ENCODE measurements around the gene MAGI2.

The MAGI2 gene

DNA sequence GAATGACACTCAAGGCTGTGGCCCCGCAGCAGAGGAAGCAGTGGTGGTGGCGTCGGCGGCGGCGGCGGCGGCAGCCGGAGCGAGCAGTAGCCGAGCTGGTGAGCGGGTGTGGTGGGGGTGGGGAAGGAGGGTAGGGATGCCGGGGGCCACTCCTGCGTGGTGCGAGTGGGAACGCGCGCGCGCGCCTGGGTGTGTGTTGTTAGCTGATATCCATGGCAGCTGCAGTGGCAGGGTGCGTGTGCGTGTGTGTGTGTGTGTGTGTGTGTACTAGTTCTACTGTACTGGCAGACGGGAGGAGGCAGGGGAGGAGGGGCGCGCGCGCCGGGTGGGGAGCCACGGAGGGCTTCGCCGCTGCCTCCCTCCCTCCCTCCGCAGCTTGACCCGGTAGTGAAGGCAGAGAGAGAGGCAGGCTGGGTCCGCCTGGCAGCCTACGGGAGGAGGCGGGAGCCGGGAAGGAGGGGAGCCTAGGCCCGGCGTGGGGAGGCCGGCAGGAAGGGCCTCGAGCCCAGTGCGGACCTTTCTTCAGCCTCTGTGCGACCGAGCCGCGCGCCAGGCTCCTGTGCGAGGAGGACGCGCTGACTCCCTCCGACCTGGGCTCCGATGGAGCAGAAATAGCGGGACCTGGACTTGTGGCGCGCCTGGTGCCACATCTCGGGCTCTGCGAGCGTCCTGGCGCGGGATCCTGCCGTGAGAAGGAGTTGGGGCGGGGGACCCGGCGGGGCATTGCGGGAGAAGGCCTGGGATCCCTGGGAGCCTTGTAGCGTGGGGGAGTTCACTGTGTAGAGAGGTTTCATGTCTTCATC, at the start of gene MAGI2:
Gene MAGI2, minus strand, starts transcription at position 110 of the 803 bp plus-strand sequence. CDS start 347 bp downstream, outside the sequence.
- DNase-seq: no peak

GRCh38 chr7:79502151-79502550, 48.7 kb upstream of the MAGI2 start:
- no peak for DNase-seq

GRCh38 chr7:79500759-79501158, 47.3 kb upstream of the MAGI2 start:
- DNase-seq: no peak

DNA sequence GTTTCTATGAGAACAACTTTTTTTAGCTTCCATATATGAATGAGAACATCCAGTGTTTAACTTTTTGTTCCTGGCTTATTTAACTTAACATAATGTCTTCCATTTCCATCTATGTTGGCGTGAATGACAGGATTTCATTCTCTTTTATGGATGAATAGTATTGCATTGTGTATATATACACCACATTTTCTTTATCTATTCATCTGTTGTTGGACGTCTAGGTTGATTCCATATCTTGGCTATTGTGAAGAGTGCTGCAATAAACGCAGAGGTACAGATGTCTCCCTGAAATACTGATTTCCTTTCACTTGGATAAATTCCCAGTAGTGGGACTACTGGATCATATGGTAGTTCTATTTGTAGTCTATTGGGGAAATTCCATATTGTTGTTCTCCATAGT, 44.3 kb upstream of the MAGI2 start:
- no peak for DNase-seq

DNA sequence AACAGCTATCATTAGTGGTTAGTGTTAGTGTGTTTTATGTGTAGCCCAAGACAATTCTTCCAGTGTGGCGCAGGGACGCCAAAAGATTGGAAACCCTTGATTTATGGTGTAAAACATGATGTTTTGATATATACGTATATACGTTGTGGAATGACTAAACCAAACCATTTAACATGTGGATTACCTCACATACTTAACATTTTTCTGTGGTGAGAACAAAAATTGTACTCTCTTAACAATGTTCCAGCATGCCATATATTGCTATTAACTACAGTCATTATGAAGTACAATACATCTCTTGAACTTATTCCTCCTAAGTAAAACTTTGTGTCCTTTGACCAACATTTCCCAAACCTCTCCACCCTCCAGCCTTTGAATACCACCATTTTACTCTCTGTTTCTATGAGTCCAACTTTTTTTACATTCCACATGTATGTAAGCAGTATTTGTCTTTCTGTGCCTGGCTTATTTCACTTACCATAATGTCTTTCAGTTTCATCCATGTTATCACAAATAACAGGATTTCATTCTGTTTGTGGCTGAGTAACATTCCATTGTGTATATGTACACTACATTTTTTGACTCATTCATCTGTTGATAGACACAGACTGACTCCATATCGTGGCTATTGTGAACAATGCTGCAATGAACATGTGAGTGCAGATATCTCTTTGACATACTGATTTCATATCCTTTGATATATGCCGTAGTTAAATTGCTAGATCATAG, 42.2 kb upstream of the MAGI2 start:
- DNase-seq: no peak

DNA sequence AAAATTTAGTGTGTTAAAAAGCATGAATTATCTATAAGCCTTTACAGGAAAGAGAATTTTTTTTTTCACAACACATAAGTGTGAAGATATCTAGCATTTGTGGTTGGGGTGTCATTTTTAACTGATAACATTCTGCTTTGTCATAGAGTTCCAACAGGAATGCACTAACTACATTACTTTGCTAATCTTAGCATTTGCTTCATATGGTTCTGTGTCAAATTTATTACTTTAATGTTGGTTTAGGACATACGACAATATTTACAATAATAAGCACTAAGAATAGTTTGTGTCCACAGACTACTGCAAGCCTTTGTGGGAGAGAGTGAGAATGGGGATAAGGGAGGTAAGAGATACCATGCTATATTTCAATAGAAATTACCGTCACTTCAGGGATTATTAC, 40.6 kb upstream of the MAGI2 start:
- DNase-seq: no peak

DNA sequence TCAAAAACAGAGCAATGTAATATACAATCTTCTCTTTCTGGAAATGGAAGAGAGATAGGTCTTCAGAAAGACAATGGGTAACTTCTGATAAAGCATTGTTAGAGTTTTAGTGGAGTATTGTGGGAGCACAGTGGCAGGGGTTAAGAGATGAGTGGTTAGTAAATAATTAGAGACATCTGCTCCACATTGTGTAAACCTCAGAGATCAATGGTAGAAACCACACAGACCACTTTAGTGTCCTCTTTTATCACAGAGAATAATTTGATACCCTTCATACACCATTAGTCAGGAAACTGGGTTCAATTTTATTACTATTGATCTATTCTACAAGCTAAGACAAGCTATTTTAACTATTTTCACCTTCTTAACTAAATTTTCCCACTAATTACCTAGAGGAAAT, 35.9 kb upstream of the MAGI2 start:
- DNase-seq: no peak

- no peak for DNase-seq
Measured at GRCh38 chr7:79478386-79478785, 24.9 kb upstream of the MAGI2 start.

DNA sequence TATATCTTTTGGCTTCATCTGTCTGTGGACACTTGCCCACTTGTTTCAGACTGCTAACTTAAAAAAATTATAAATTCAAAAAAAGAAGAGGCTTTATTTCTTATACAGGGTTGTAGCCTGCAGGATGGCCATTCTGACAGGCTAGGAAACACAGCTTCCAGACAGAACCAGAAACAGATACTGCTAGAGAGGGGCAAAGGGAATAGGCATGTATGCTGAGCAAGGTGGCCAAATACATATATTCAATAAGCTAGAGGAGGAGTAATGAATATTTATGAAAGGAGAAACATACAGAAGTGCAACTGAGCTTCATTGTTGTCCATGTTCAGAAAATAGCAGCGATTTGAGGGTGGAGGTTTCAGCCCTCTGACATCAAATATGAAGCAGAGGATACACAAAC, 22.0 kb upstream of the MAGI2 start:
- no peak for DNase-seq

DNA sequence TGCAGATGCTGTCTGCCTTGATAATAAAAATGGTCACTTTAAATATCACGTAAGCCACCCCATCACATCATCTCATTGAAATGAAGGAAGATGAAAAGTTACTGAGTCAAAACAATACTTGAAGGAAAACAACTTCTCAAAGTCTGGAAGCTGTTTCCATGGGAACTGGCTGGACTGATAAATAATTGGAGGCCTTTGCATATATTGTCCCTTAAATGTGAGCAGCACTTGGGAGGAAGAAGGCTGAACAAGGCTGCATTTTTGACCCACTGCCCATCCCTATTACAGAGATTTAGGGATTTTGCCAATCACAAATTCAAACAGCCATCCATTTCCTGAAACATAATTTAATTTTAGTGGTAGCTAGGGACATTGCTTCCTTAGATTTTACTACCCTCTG, 18.2 kb upstream of the MAGI2 start:
- DNase-seq: no peak

GRCh38 chr7:79471283-79471682, 17.8 kb upstream of the MAGI2 start:
- no peak for DNase-seq

- DNase-seq: no peak
Measured at GRCh38 chr7:79465551-79465950, 12.1 kb upstream of the MAGI2 start.

DNA sequence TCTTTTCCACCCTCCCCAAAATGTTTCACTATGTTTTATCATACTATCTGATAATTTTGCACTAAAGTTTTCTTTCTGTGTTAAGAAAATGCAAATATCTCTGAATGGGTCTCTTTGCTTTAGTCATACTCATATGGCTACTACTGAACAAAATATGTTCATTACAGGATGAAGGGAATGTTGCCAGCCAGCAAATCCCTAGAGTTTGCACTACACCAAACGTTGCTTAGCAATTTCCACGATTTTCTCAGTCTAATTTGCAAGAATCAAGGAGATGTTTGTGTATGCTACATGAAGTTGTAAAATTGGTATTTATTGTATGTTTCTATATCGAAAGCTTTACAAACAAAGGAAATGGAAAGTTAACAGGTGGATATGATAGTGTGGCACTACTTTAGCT, 10.6 kb upstream of the MAGI2 start:
- DNase-seq: no peak

DNA sequence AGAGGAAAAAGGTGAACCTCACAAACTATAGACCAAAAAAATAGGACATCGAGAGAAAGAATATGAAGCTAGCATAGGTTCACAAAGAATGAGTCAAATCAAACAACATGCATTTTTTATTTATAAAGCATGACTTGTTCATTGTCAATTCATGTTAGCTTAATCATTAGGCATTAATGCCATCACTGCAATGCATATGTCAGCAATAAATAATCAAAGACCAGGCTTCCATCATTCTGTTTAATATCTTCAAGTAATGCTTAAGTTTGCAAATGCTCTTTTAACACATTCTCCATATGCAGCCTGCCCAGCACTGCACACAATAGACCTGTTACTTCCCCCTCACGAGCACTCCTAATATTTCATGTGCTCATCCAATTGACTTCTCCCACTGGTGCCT, 8.9 kb upstream of the MAGI2 start:
- DNase-seq: no peak

GRCh38 chr7:79461660-79462059, 8.2 kb upstream of the MAGI2 start:
- no peak for DNase-seq

GRCh38 chr7:79459381-79459780, 5.9 kb upstream of the MAGI2 start:
- DNase-seq: no peak

- DNase-seq: no peak
Measured at GRCh38 chr7:79458796-79459195, 5.3 kb upstream of the MAGI2 start.

- no peak for DNase-seq
Measured at GRCh38 chr7:79455173-79455790, 1.8 kb upstream of the MAGI2 start.

DNA sequence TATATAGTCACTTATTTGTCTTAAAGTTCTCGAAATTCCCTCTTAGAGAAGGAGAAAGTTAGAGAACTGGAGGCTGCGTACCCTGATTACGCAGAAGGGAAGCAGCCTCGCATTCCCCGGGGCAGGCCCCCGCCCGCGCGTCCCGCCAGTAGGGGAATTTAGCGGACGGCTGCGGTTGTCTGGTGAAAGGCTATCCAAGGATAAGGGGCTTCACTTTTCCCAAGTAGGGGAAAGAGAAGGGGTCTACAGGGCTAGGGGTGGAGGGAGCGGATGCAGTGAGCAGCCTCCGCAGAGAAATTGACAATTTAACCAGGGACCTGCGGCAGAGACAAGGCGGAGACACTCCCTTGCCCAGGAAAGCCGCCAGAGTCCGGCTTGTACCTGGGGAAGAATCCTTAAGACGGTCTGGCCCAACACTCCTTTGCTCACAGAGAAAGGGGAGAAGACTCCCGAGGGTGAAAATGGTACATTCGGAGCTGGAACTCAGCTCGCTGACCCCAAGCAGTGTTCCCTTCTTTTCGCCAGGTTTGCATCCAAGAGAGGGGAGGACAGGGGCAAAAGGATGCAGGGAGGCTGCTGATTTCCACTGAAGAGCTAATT, 994 bp upstream of the MAGI2 start:
- no peak for DNase-seq

DNA sequence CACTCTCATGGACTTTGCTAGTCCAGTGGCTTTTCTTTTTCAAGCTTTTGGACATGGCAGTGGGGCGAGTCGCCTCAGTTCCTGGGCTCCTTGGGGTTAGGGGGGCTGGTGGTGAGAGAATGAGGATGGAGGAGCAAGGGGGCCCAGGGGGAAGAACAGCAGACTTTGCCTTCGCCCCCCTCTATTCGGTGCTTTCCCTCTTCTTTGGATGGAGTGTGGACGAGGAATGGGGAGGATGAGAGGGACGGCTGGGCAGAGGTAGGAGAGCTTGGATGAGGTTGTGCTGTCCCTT, 255 bp downstream of the MAGI2 start:
- DNase-seq: no peak

DNA sequence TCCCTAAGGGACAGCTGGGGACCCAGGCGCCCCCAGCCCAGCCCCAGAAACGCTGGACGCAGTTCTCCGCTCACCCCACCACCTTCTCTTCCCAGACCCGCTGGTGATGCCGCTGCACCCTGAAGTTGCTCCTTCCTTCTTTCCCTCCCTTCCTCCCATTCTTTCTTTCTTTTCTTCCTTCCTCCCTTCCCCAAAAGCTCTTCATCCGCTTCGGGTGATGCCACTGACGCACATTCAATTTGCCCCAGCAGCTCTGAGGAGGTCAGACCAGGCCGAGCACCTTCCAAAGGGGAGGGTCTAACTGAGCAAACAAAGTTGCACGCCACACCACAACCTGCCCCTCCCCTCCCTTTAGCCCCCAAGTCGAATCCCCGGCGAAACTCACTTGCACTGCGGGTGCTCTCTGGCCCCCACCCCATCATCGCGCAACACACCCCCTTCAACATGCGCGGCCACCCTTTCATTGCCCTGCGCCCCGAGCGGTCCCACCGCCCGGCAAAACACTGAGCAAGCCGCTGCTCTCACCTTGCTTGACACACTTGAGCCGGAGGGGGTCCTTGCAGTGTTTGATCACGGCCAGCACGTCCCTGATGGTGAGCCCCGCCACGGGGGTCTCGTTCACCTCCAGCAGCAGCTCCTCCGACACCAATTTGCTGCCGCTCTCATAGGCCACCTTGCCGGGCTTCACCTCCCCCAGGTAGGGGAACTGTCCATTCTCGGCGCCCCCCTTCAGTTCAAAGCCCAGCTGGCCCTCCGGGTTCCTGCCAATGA, 787 bp downstream of the MAGI2 start:
- DNase-seq: no peak

GRCh38 chr7:79452032-79452494, 1.4 kb downstream of the MAGI2 start:
- no peak for DNase-seq

DNA sequence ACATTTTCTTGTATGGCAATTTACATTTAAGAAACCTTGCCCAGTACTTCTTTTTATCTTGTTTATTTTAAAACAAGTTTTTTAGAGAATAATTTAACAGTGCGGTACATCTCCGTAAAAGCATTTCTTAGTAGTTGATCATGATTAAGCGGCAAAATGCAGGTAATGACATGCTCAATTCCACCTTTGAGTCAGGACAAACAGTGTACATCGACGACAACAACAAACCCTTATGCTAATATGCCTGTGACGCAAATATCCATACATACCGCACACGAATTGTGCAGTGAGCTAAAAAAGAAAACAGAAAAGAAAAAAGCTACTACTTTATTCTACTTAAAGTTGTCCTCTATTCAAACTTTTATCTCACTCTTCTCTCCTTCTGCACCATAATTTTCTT, 1.9 kb downstream of the MAGI2 start:
- no peak for DNase-seq
